ENCODE results near the gene FAM181A.

DNA sequence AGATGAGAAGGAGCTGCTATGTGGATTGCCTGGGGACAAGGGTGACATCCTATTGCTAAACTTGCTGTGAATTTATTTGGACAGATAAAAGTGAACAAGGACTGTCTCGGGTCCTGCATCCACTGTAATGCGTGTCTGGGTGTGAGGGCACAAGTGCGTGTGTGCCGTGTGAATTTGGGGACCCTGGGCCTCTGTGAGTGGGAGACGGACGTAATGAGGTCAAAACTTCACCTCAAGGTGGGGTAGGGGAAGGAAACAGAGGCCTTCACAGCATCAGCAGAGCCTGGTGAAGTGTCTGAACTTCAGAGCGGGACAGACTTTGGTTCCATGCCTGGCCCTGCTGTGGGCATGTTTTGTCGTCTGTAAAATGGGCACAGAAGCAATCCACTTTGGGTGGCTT is 34.5 kb downstream of the FAM181A start:
- TF ChIP-seq, protein P1, sequence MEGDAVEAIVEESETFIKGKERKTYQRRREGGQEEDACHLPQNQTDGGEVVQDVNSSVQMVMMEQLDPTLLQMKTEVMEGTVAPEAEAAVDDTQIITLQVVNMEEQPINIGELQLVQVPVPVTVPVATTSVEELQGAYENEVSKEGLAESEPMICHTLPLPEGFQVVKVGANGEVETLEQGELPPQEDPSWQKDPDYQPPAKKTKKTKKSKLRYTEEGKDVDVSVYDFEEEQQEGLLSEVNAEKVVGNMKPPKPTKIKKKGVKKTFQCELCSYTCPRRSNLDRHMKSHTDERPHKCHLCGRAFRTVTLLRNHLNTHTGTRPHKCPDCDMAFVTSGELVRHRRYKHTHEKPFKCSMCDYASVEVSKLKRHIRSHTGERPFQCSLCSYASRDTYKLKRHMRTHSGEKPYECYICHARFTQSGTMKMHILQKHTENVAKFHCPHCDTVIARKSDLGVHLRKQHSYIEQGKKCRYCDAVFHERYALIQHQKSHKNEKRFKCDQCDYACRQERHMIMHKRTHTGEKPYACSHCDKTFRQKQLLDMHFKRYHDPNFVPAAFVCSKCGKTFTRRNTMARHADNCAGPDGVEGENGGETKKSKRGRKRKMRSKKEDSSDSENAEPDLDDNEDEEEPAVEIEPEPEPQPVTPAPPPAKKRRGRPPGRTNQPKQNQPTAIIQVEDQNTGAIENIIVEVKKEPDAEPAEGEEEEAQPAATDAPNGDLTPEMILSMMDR (IDR thresholded peaks at IDR 0.05), result no peak
- no peak for TF ChIP-seq POLR2AphosphoS5 (IDR thresholded peaks at IDR 0.05; ENCODE audit: low read depth, low read length)

Measured in Panc1 (cell line).